ENCODE data around the gene SMIM14. TPM values are rescaled to one million over a fixed set of nuclear protein-coding genes. Genes with fewer than 3 reads are reported as not detected.
"Not testable (repeated sequence)": the region's sequence is repeated elsewhere in the genome, so short reads cannot be mapped to it uniquely, and the experiment has no call there.

Gene SMIM14
- polyA plus RNA-seq, 3 donors, result 35.1 to 51.0 (median 47.2) TPM

- DNase-seq, result not testable (repeated sequence)
These were observed 12.9 kb upstream of the SMIM14 start for GRCh38 chr4:39651586-39651985.

- no peak for DNase-seq
These were observed 11.1 kb upstream of the SMIM14 start for GRCh38 chr4:39649639-39650265.

GRCh38 chr4:39648827-39649558 is 10.3 kb upstream of the SMIM14 start:
- no peak for DNase-seq

GRCh38 chr4:39648213-39648612 is 9.5 kb upstream of the SMIM14 start:
- no peak for DNase-seq

GRCh38 chr4:39642885-39643552 is 4.4 kb upstream of the SMIM14 start:
- no peak for DNase-seq

- no peak for DNase-seq
These were observed 2.8 kb upstream of the SMIM14 start for GRCh38 chr4:39641451-39641850.

GRCh38 chr4:39637586-39638353 is 895 bp downstream of the SMIM14 start:
- peak; percentile 66 for DNase-seq

GRCh38 chr4:39637221-39637585 is 1.5 kb downstream of the SMIM14 start:
- no peak for DNase-seq

GRCh38 chr4:39636531-39637184 is 2.0 kb downstream of the SMIM14 start:
- DNase-seq, result no peak

- no peak for DNase-seq
These were observed 3.6 kb downstream of the SMIM14 start for GRCh38 chr4:39635023-39635422.

- no peak for DNase-seq
These were observed 7.0 kb downstream of the SMIM14 start for GRCh38 chr4:39631700-39632079.

GRCh38 chr4:39627413-39627812 is 11.3 kb downstream of the SMIM14 start:
- DNase-seq, result no peak

GRCh38 chr4:39626913-39627312 is 11.8 kb downstream of the SMIM14 start:
- no peak for DNase-seq

- no peak for DNase-seq
These were observed 12.4 kb downstream of the SMIM14 start for GRCh38 chr4:39626261-39626660.

- no peak for DNase-seq
These were observed 17.1 kb downstream of the SMIM14 start for GRCh38 chr4:39621582-39621981.

GRCh38 chr4:39620551-39621313 is 17.9 kb downstream of the SMIM14 start:
- DNase-seq, result no peak

- no peak for DNase-seq
These were observed 21.1 kb downstream of the SMIM14 start for GRCh38 chr4:39617534-39617933.

- DNase-seq, result no peak
These were observed 22.0 kb downstream of the SMIM14 start for GRCh38 chr4:39616651-39617050.

GRCh38 chr4:39616112-39616511 is 22.6 kb downstream of the SMIM14 start:
- not testable (repeated sequence) for DNase-seq

- no peak for DNase-seq
These were observed 24.0 kb downstream of the SMIM14 start for GRCh38 chr4:39614487-39615162.

Data from renal pelvis (tissue), 4 donors.